Activated CD4-positive, alpha-beta T cell treated with anti-CD3 and anti-CD28 coated beads for 36 hours (primary cell): Measurements from ENCODE around the gene C9orf57. TPM values are rescaled to one million over a fixed set of nuclear protein-coding genes. Genes with fewer than 3 reads are reported as not detected.
"Not testable (repeated sequence)": the region's sequence is repeated elsewhere in the genome, so short reads cannot be mapped to it uniquely, and the experiment has no call there.

Experiments used
- ATAC-seq: fragments of 200-7000 bp; cut with Tn5 transposase; one replicate; pipeline ENCODE4 v1.10.0; 2021; ENCODE audit warnings: mild to moderate bottlenecking, moderate library complexity
- CTCF ChIA-PET: fragments of 350-600 bp; sonication (Branson Sonifier 250); formaldehyde crosslinking; loops from one replicate; lab custom pipeline; 2021; ENCODE audit warnings: antibody characterized with exemption; lab: Charles Lee
- POLR2A ChIA-PET: fragments of 350-600 bp; sonication (Branson Sonifier 250); formaldehyde crosslinking; loops from one replicate; lab custom pipeline; 2021; ENCODE audit warnings: antibody characterized with exemption, inconsistent platforms; lab: Charles Lee
- DNase-seq: peaks from one replicate; pipeline ENCODE4 v3.0.0-alpha.2; 2020
- H3K27ac Mint-ChIP-seq: one replicate; pipeline ENCODE4 v1.8.0; 2021; ENCODE audit warnings: mixed read lengths
- H3K27me3 Mint-ChIP-seq: one replicate; pipeline ENCODE4 v1.8.0; 2021; ENCODE audit warnings: mixed read lengths
- H3K36me3 Mint-ChIP-seq: one replicate; pipeline ENCODE4 v1.8.0; 2021; ENCODE audit warnings: low read depth, mixed read lengths
- H3K4me1 Mint-ChIP-seq: one replicate; pipeline ENCODE4 v1.8.0; 2021; ENCODE audit warnings: mixed read lengths
- H3K4me3 Mint-ChIP-seq: one replicate; pipeline ENCODE4 v1.8.0; 2021; ENCODE audit warnings: mild to moderate bottlenecking, moderate library complexity, mixed read lengths
- H3K9me3 Mint-ChIP-seq: one replicate; pipeline ENCODE4 v1.8.0; 2021; ENCODE audit warnings: low read depth, mixed read lengths
- intact Hi-C, 2 experiments: fragments of 100-400 bp; cut with DNase I in 1 of 2; cut with micrococcal nuclease in 1 of 2; formaldehyde crosslinking; loops; one replicate each; pipeline versions ENCODE4 v1.14.2 to v1.15.1; 2022 to 2024; cut with DNase I, micrococcal nuclease
- total RNA-seq, 2 experiments: library from RNA; stranded (reverse); gene quantifications; one replicate each; pipeline ENCODE4 v1.2.3, GENCODE V29; 2021

The C9orf57 gene
- total RNA-seq, 2 experiments from 2014 or later: not detected

DNA sequence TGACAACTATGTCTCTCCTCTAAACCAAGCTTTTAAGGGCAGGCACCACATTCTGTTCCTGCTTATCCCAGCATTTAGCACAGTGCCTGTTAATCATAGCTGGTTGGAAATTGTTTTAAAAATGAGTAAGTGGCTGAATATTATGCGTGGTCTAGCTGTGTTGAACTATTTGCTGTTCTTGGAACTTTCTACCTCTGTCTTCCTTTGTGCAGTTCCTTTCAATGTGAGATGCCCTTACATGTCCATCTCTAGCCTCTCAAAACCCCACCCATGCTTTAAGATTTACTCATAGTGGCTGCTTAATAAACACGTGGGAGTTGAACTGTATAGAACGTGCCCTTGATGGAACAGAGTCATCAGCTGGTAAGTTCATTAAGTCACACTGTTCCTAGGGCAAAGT is 34.5 kb downstream of the C9orf57 start:
- Mint-ChIP-seq H3K36me3 (no peaks in the 10 kb centered on the region), H3K27me3 (no peaks in the 10 kb centered on the region), H3K4me1 (no peaks in the 10 kb centered on the region), H3K9me3 (no peaks in the 10 kb centered on the region), H3K27ac (no peak overlapping the region), H3K4me3 (no peak overlapping the region)
- intact Hi-C loops: loop anchor here (1.0 to 10.0 kb wide), 5 partner anchors 219 to 741 kb away; no protein-coding TSS in a partner anchor
- ChIA-PET CTCF (interaction anchor here (0.6 to 5.5 kb wide), 19 partner anchors 9 to 423 kb away, joined by 3 to 109 read pairs (median 6); no protein-coding TSS in a partner anchor), POLR2A (no interaction called here)
- ATAC-seq (no peak), DNase-seq (no peak)

DNA sequence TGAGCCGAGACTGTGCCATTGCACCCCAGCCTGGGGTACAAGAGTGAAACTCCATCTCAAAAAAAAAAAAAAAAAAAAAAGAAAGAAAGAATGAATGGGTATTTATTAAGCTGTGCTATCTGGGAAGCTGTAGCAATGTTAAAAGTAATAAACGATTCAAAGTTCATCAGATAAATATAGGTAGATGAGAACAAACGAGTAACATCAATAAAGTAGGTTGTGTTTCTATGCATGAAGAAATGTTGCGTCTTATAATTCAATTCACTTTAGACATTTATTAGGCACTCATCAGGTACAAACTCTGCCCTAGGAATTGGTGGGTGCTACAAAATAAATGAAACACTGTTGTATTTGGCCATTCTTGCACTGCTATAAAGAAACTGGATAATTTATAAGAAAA is 36.8 kb downstream of the C9orf57 start:
- Mint-ChIP-seq H3K36me3 (no peaks in the 10 kb centered on the region), H3K27me3 (no peaks in the 10 kb centered on the region), H3K4me3 (no peak overlapping the region), H3K27ac (no peak overlapping the region), H3K9me3 (no peaks in the 10 kb centered on the region), H3K4me1 (no peaks in the 10 kb centered on the region)
- POLR2A ChIA-PET: no interaction called here
- no peak for DNase-seq
- intact Hi-C loops: loop anchor here in 1 of 2 experiments (10.0 kb wide), 1 partner anchor 419 kb away; no protein-coding TSS in a partner anchor
- ATAC-seq: no peak
- CTCF ChIA-PET: interaction anchor here (0.7 to 5.5 kb wide), 10 partner anchors 11 to 418 kb away, joined by 3 to 109 read pairs (median 8); no protein-coding TSS in a partner anchor

DNA sequence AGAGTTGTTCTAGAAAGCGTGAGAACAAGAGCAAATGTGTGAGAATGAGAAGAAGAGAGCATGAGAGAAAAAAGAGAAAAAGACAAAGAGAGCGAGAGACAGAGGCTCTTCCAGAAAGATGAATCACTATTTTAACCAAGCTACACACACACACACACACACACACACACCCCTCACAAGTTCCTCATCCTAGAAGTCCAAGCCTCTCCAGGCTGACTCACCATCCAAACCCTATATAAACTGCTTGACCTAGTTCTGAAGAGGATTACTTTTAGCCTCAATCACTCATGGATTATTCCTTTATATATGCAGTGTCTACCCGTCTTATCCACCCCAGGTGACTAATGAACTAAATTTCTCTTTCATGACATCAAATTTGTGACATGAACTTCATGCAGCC is 37.6 kb downstream of the C9orf57 start:
- no peak for DNase-seq
- CTCF ChIA-PET: interaction anchor here (0.7 to 5.5 kb wide), 7 partner anchors 10 to 338 kb away, joined by 3 to 109 read pairs (median 3); no protein-coding TSS in a partner anchor
- POLR2A ChIA-PET: no interaction called here
- H3K4me1 Mint-ChIP-seq: no peaks in the 10 kb centered on the region
- no peaks in the 10 kb centered on the region for H3K9me3 Mint-ChIP-seq
- H3K4me3 Mint-ChIP-seq: no peak overlapping the region
- no peaks in the 10 kb centered on the region for H3K27me3 Mint-ChIP-seq
- no peaks in the 10 kb centered on the region for H3K36me3 Mint-ChIP-seq
- no peak overlapping the region for H3K27ac Mint-ChIP-seq
- no peak for ATAC-seq
- intact Hi-C loops: loop anchor here in 1 of 2 experiments (10.0 kb wide), 1 partner anchor 418 kb away; no protein-coding TSS in a partner anchor

DNA sequence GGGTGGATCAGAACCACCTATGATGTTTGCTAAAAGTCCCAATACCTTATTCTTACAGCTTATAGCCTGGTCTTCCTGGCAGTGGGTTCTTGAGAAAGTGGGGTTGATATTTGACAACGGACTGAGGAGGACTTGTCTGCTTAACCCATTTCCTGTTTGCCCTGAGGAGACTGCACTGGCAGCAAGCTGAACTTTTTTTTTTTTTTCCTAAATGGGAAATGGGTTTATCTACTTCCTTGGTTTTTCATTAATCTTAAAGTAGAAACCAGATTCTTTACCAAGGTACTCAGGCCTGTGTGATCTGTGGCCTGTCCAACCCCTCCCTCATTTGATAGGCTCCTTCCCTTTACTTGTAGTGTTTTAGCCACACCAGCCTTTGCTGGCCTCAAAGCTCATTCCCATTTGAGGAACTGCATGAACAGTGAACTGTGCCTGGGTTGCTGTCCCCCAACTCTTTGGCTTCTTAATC is 47.1 kb downstream of the C9orf57 start:
- ChIA-PET CTCF (interaction anchor here (0.6 to 2.2 kb wide), 4 partner anchors 11 to 444 kb away, joined by 3 to 14 read pairs (median 4); no protein-coding TSS in a partner anchor), POLR2A (no interaction called here)
- DNase-seq (no peak), ATAC-seq (no peak)
- peaks cover 9% of the 10 kb centered on the region for H3K4me1 Mint-ChIP-seq
- H3K36me3 Mint-ChIP-seq: no peaks in the 10 kb centered on the region
- H3K9me3 Mint-ChIP-seq: no peaks in the 10 kb centered on the region
- no peaks in the 10 kb centered on the region for H3K27me3 Mint-ChIP-seq
- H3K27ac Mint-ChIP-seq: no peak overlapping the region
- H3K4me3 Mint-ChIP-seq: no peak overlapping the region
- intact Hi-C loops: no loop called here

DNA sequence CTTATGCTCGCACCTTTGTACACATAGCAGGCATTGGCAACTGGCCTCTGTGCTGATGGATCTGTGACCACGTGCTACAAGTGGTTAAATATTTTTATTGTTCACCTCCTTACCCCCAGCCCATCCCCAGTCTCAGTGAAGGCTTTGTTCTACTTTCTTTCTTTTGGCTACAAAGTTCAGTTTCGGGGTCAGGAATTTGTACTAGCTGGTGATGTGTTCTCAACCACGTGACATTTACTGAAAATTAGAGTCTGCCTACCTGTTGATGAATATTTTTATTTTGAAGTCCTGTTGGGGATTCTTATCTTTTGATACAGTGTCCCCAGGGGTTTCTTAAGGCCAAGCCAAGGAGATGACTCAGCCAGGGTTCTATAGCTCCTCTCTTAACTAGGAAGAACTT is 47.8 kb downstream of the C9orf57 start:
- POLR2A ChIA-PET: no interaction called here
- peaks cover 9% of the 10 kb centered on the region for H3K4me1 Mint-ChIP-seq

DNA sequence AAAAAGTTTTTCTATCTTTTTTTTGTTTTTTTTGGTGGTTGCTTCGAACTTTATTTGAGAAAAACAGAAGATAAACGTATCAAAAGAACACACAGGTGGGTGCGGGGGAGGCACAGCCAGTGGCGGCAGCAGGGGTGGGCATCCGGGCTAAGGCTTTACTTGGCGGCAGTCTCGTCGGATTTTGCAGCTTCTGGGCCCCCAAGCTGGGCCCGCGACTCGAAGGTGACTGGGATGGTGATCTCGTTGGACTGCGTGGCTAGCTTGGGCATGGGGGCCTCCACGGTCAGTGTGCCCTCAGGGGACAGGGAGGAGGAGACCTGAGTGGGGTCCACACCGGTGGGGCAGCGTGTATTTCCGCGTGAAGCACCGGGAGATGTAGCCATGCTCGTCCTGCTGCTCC is 52.7 kb downstream of the C9orf57 start:
- H3K27ac Mint-ChIP-seq, POLR2A ChIA-PET, ATAC-seq, H3K36me3 Mint-ChIP-seq, H3K4me1 Mint-ChIP-seq, intact Hi-C loops, H3K27me3 Mint-ChIP-seq, DNase-seq, H3K4me3 Mint-ChIP-seq, H3K9me3 Mint-ChIP-seq: not testable (repeated sequence)
- CTCF ChIA-PET: interaction anchor here (0.6 to 1.0 kb wide), 2 partner anchors 21 to 192 kb away, joined by 3 read pairs; no protein-coding TSS in a partner anchor

More for the DNA sequence above, 47.8 kb downstream of the C9orf57 start:
- no peak overlapping the region for H3K4me3 Mint-ChIP-seq
- DNase-seq (no peak), ATAC-seq (no peak)
- CTCF ChIA-PET: interaction anchor here (0.7 to 2.2 kb wide), 4 partner anchors 12 to 444 kb away, joined by 3 to 14 read pairs (median 4); no protein-coding TSS in a partner anchor
- H3K9me3 Mint-ChIP-seq: no peaks in the 10 kb centered on the region
- no peaks in the 10 kb centered on the region for H3K36me3 Mint-ChIP-seq
- no peak overlapping the region for H3K27ac Mint-ChIP-seq
- no peaks in the 10 kb centered on the region for H3K27me3 Mint-ChIP-seq
- intact Hi-C loops: no loop called here

DNA sequence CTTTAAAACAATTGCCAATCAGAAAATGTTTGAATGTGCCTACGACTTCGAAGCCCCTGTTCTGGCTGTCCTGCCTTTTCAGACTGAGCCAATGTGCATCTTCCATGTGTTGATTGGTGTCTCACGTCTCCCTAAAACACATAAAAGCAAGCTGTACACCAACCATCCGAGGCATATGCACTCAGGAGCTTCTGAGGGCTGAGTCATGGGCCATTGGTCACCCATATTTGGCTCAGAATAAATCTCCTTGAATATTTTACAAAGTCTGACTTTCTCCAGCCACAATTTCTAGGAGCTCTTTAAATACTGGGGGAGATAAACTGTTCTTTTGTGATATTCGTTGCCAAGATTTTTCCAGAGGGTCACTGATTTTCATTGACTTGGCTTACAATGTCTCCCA is 53.9 kb downstream of the C9orf57 start:
- CTCF ChIA-PET: interaction anchor here (0.7 to 1.0 kb wide), 2 partner anchors 185 to 594 kb away, joined by 3 read pairs; no protein-coding TSS in a partner anchor
- ATAC-seq (no peak), DNase-seq (no peak)
- Mint-ChIP-seq H3K36me3 (no peaks in the 10 kb centered on the region), H3K9me3 (no peaks in the 10 kb centered on the region), H3K4me3 (no peak overlapping the region), H3K27me3 (no peaks in the 10 kb centered on the region), H3K27ac (no peak overlapping the region), H3K4me1 (no peaks in the 10 kb centered on the region)
- intact Hi-C loops: no loop called here
- POLR2A ChIA-PET: no interaction called here

DNA sequence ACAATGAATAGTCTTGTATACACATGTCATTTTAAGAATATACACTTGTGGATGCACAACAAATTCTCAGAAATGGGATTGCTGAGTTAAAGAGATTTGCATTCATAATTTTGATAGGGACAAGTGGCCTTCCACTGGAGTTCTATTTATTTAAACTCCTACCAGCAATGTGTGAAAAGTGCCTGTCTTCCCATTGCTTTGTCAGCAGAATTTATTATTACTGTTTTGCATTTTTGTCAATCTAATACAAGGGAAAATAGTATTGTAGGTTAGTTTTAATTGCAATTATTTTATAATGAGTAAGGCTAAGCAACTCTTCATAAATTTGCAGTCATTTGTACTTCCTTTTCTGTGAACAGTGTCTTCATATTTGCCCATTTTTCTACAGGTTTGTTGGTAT is 55.0 kb downstream of the C9orf57 start:
- POLR2A ChIA-PET: no interaction called here
- Mint-ChIP-seq H3K27ac (no peak overlapping the region), H3K36me3 (no peaks in the 10 kb centered on the region), H3K4me3 (no peak overlapping the region), H3K4me1 (no peaks in the 10 kb centered on the region), H3K27me3 (no peaks in the 10 kb centered on the region), H3K9me3 (no peaks in the 10 kb centered on the region)
- DNase-seq: no peak
- intact Hi-C loops: no loop called here
- no peak for ATAC-seq
- CTCF ChIA-PET: no interaction called here

Other genes starting within 250 kb of the C9orf57 start
- gene ABHD17B, start 149.4 kb downstream of the C9orf57 start, total RNA-seq: 10 to 100 TPM in 1 of 2 experiments, 1 to 10 TPM in 1; 9.1 to 13.3 TPM
- gene C9orf85, start 149.0 kb downstream of the C9orf57 start, total RNA-seq: 10 to 100 TPM; 10.2 to 10.4 TPM
- not detected for gene GDA, start 88.8 kb upstream of the C9orf57 start, total RNA-seq